Measurements from ENCODE around the gene PCNX1. TPM values are rescaled to one million over a fixed set of nuclear protein-coding genes. Genes with fewer than 3 reads are reported as not detected.

PCNX1 gene
- polyA plus RNA-seq, 3 donors = 7.3 to 26.7 (median 8.1) TPM

DNA sequence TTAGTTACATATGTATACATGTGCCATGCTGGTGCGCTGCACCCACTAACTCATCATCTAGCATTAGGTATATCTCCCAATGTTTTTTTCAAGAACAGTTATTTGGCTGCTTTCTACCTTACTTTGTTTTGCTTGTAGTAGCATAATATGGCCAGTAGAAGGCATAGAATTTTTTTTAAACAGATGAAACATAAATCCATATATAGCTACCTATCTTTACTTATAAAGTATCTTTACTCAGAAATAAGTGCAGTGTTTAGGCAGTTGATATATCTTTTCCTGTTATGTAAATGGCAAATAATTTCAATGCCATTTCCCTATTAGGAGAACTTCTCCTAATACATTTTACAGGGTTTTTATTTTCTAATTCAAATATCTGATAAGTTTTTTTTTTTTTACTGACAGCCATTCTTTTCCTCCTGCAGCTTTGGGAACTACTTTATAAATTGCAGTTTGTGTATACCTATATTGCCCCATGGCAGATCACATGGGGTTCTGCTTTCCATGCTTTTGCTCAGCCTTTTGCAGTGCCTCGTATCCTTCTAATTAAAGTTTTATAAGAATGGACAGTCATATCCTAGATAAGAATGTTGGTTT lies 143.1 kb downstream of the PCNX1 start:
- Histone ChIP-seq H3K36me3 (replicated peaks in 1 of 2; ENCODE audit: control insufficient read depth in 1 of 2, insufficient read depth in 2 of 2, low read length in 2 of 2) (peaks cover 67 to 96% of the 10 kb centered on the region in 2 donors), H3K4me2 (replicated peaks; ENCODE audit: extremely low read depth, low read length, poor library complexity, severe bottlenecking) (no peak overlapping the region), H3K79me2 (ENCODE audit: insufficient read depth, low read length) (no peaks in the 10 kb centered on the region), H3K9me3 (replicated peaks in 1 of 2; ENCODE audit: control insufficient read depth in 1 of 2, insufficient read depth in 1 of 2, low read length in 2 of 2) (no peaks in the 10 kb centered on the region), H3K9ac (ENCODE audit: insufficient read depth, low read length, poor library complexity, severe bottlenecking) (no peak overlapping the region), H3K27ac (ENCODE audit: low read depth in 1 of 2, low read length in 2 of 2) (no peak overlapping the region), H3K4me3 (replicated peaks in 1 of 3; ENCODE audit: low read depth in 2 of 3, low read length in 3 of 3) (no peak overlapping the region), H4K20me1 (ENCODE audit: insufficient read depth, low read length) (no peaks in the 10 kb centered on the region), H3K4me1 (ENCODE audit: control insufficient read depth in 1 of 2, insufficient read depth in 2 of 2, low read length in 2 of 2) (no peaks in the 10 kb centered on the region), H2AFZ (ENCODE audit: insufficient read depth, low read depth, low read length, poor library complexity, severe bottlenecking) (no peak overlapping the region), H3K27me3 (ENCODE audit: control insufficient read depth in 2 of 2, insufficient read depth in 2 of 2, low read length in 2 of 2) (no peaks in the 10 kb centered on the region)
- Mint-ChIP-seq H3K4me3 (no peak overlapping the region), H3K4me1 (no peaks in the 10 kb centered on the region), H3K9me3 (no peaks in the 10 kb centered on the region), H3K27me3 (ENCODE audit: low read depth in 3 of 3) (no peaks in the 10 kb centered on the region), H3K27ac (peak overlapping the region in 1 of 7 donors; percentile 35), H3K36me3 (peaks cover 47 to 58% of the 10 kb centered on the region in 2 donors)
- intact Hi-C loops (cut with micrococcal nuclease) = no loop called here
- TF ChIP-seq, protein P1, sequence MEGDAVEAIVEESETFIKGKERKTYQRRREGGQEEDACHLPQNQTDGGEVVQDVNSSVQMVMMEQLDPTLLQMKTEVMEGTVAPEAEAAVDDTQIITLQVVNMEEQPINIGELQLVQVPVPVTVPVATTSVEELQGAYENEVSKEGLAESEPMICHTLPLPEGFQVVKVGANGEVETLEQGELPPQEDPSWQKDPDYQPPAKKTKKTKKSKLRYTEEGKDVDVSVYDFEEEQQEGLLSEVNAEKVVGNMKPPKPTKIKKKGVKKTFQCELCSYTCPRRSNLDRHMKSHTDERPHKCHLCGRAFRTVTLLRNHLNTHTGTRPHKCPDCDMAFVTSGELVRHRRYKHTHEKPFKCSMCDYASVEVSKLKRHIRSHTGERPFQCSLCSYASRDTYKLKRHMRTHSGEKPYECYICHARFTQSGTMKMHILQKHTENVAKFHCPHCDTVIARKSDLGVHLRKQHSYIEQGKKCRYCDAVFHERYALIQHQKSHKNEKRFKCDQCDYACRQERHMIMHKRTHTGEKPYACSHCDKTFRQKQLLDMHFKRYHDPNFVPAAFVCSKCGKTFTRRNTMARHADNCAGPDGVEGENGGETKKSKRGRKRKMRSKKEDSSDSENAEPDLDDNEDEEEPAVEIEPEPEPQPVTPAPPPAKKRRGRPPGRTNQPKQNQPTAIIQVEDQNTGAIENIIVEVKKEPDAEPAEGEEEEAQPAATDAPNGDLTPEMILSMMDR (IDR thresholded peaks at IDR 0.05) = peak; percentile 65
- WGBS (ENCODE audit: insufficient coverage) = no CpG with 5 or more reads among the region's 2 CpGs
- DNase-seq = no peak

DNA sequence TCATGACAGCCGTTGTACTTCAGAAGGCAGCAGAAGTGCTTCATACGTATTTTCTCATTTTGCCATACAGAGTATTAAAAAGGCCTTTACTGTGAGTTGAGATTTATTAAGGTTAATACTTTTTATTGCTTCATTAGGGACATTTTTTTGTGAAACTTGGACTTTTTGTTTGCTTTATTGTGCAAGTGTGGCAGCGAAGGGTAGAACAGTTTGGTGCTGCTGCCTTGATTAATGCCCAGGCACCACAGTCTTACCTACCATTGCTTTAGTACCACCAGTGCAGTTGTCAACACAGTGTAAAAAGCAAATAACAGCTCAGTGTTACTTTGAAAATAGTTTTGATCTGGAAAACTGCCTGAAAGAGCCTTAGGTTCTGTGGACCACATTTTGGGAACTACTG lies 147.4 kb downstream of the PCNX1 start:
- DNase-seq = no peak
- Mint-ChIP-seq H3K4me1 (no peaks in the 10 kb centered on the region), H3K4me3 (no peak overlapping the region), H3K36me3 (peaks cover 62 to 72% of the 10 kb centered on the region in 2 donors), H3K27me3 (ENCODE audit: low read depth in 3 of 3) (no peaks in the 10 kb centered on the region), H3K27ac (no peak overlapping the region), H3K9me3 (no peaks in the 10 kb centered on the region)
- H3K4me1 ChIP-seq (ENCODE audit: control insufficient read depth in 1 of 2, insufficient read depth in 2 of 2, low read length in 2 of 2) = no peaks in the 10 kb centered on the region
- H3K27me3 ChIP-seq (ENCODE audit: control insufficient read depth in 2 of 2, insufficient read depth in 2 of 2, low read length in 2 of 2) = no peaks in the 10 kb centered on the region
- intact Hi-C loops (cut with micrococcal nuclease) = no loop called here
- H3K4me2 ChIP-seq (replicated peaks; ENCODE audit: extremely low read depth, low read length, poor library complexity, severe bottlenecking) = no peak overlapping the region
- H2AFZ ChIP-seq (ENCODE audit: insufficient read depth, low read depth, low read length, poor library complexity, severe bottlenecking) = no peak overlapping the region
- WGBS (ENCODE audit: insufficient coverage) = 100% methylated on average over 2 of the region's 3 CpGs
- H3K79me2 ChIP-seq (ENCODE audit: insufficient read depth, low read length) = no peaks in the 10 kb centered on the region
- H4K20me1 ChIP-seq (ENCODE audit: insufficient read depth, low read length) = no peaks in the 10 kb centered on the region
- TF ChIP-seq, protein P1 (IDR thresholded peaks at IDR 0.05) = no peak
- no peaks in the 10 kb centered on the region for H3K9me3 ChIP-seq (replicated peaks in 1 of 2; ENCODE audit: control insufficient read depth in 1 of 2, insufficient read depth in 1 of 2, low read length in 2 of 2)
- H3K27ac ChIP-seq (ENCODE audit: low read depth in 1 of 2, low read length in 2 of 2) = no peak overlapping the region
- peaks cover 81 to 97% of the 10 kb centered on the region in 2 donors for H3K36me3 ChIP-seq (replicated peaks in 1 of 2; ENCODE audit: control insufficient read depth in 1 of 2, insufficient read depth in 2 of 2, low read length in 2 of 2)
- no peak overlapping the region for H3K4me3 ChIP-seq (replicated peaks in 1 of 3; ENCODE audit: low read depth in 2 of 3, low read length in 3 of 3)
- no peak overlapping the region for H3K9ac ChIP-seq (ENCODE audit: insufficient read depth, low read length, poor library complexity, severe bottlenecking)

Data from CD14-positive monocyte (primary cell).